Smooth muscle cell (in vitro differentiated cells): ENCODE data around the gene KMT2A. TPM values are rescaled to one million over a fixed set of nuclear protein-coding genes. Genes with fewer than 3 reads are reported as not detected.

Experiments used
- DNase-seq: peaks from one replicate; lab custom pipeline; 2025; ENCODE audit not compliant: unreplicated experiment; lab: John Stamatoyannopoulos, UW
- H2AFZ ChIP-seq: fragments of 200-600 bp; sonication (generic); 2 replicates; pipeline ENCODE4 v1.6.0; 2016; ENCODE audit warnings: antibody characterized with exemption, low read depth, mild to moderate bottlenecking
- H3F3A ChIP-seq: fragments of 200-600 bp; sonication (generic); 2 replicates; pipeline ENCODE4 v1.6.0; 2017; ENCODE audit warnings: antibody characterized with exemption, low read depth
- H3K27ac ChIP-seq: fragments of 200-600 bp; sonication (generic); 2 replicates; pipeline ENCODE4 v1.5.1; 2016; ENCODE audit warnings: low read depth, mild to moderate bottlenecking
- H3K27me3 ChIP-seq: fragments of 200-600 bp; sonication (generic); 2 replicates; pipeline ENCODE4 v1.6.1; 2016; ENCODE audit warnings: low read depth, mild to moderate bottlenecking
- H3K36me3 ChIP-seq: fragments of 200-600 bp; sonication (generic); 2 replicates; pipeline ENCODE4 v1.5.1; 2016; ENCODE audit warnings: low read depth
- H3K4me1 ChIP-seq: fragments of 200-600 bp; sonication (generic); 2 replicates; pipeline ENCODE4 v1.5.1; 2016; ENCODE audit warnings: low read depth
- H3K4me2 ChIP-seq: fragments of 200-600 bp; sonication (generic); 2 replicates; pipeline ENCODE4 v1.6.0; 2016; ENCODE audit warnings: mild to moderate bottlenecking
- H3K4me3 ChIP-seq: fragments of 200-600 bp; sonication (generic); 2 replicates; pipeline ENCODE4 v1.5.1; 2016; ENCODE audit warnings: mild to moderate bottlenecking
- H3K79me2 ChIP-seq: fragments of 200-600 bp; sonication (generic); 2 replicates; pipeline ENCODE4 v1.6.0; 2016; ENCODE audit warnings: low read depth, mild to moderate bottlenecking
- H3K9ac ChIP-seq: fragments of 200-600 bp; sonication (generic); 2 replicates; pipeline ENCODE4 v1.6.0; 2016; ENCODE audit warnings: low read depth
- H3K9me3 ChIP-seq: fragments of 200-600 bp; sonication (generic); replicated peaks from 2 replicates; pipeline ENCODE4 v1.5.1; 2016; ENCODE audit warnings: low read depth
- H4K20me1 ChIP-seq: fragments of 200-600 bp; sonication (generic); 2 replicates; pipeline ENCODE4 v1.6.0; 2016; ENCODE audit warnings: low read depth
- WGBS: methylation state at CpG from one replicate; pipeline ENCODE4 v1.1.7; 2016; ENCODE audit warnings: low lambda C conversion rate; 5-methylcytosine and 5-hydroxymethylcytosine counted together
- polyA plus RNA-seq: library from polyadenylated mRNA; unstranded; fragments of >200 nt; fragmentation: Nextera tagmentation; extraction: Ambion mirVana; gene quantifications from 2 replicates; pipeline ENCODE4 v1.2.1, GENCODE V29; 2016
- total RNA-seq: library from RNA; depleted of rRNA; stranded (reverse); fragments of >200 nt; gene quantifications from 2 replicates; pipeline ENCODE4 v1.2.3, GENCODE V29; 2014
- TF ChIP-seq, protein P1 (sequence below): fragments of 200-600 bp; sonication (generic); IDR thresholded peaks from 2 replicates; pipeline ENCODE4 v1.5.1; 2017; ENCODE audit warnings: borderline replicate concordance, mild to moderate bottlenecking, antibody characterized with exemption; ENCODE audit not compliant: insufficient read depth, poor library complexity, severe bottlenecking

The KMT2A gene
- total and polyA plus RNA-seq, 2 experiments from 2014 or later: 15.5 to 27.8 TPM

DNA sequence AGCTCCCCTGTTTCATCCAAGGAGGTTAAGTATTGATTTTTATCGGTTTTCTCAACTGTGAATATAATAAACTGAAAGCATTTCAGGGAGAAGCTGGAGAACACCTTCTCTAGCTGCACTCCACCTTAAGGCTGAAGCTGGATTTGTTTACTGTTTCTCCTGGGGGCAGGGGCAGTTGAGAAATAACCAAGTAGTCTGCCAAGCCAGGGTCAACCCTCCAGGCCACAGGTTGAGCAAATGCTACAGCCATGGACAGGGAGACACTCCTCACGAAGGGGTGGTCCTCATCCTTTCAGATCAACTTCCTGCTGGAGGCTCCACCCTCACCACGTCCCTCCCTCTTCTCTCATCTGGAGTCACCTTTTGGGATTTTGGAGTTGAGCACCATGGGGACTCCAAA lies 90.8 kb downstream of the KMT2A start, which contains the start of gene TTC36:
TTC36 (plus strand) TSS at position 366 of the 400 bp plus-strand sequence; CDS start at position 387, 21 bp downstream.
- H3K4me3 ChIP-seq: no peak within 1 kb of the TSS
- TF ChIP-seq, protein P1, sequence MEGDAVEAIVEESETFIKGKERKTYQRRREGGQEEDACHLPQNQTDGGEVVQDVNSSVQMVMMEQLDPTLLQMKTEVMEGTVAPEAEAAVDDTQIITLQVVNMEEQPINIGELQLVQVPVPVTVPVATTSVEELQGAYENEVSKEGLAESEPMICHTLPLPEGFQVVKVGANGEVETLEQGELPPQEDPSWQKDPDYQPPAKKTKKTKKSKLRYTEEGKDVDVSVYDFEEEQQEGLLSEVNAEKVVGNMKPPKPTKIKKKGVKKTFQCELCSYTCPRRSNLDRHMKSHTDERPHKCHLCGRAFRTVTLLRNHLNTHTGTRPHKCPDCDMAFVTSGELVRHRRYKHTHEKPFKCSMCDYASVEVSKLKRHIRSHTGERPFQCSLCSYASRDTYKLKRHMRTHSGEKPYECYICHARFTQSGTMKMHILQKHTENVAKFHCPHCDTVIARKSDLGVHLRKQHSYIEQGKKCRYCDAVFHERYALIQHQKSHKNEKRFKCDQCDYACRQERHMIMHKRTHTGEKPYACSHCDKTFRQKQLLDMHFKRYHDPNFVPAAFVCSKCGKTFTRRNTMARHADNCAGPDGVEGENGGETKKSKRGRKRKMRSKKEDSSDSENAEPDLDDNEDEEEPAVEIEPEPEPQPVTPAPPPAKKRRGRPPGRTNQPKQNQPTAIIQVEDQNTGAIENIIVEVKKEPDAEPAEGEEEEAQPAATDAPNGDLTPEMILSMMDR: no peak
- WGBS: 82% methylated on average over 3 of the region's 3 CpGs
- H3K9ac ChIP-seq: no peak within 1 kb of the TSS
- no peak within 1 kb of the TSS for H3K4me2 ChIP-seq
- H4K20me1 ChIP-seq: no peaks in the 10 kb centered on the region
- H3K36me3 ChIP-seq: no peaks in the 10 kb centered on the region
- H3K27ac ChIP-seq: no peak within 1 kb of the TSS
- DNase-seq: no peak
- H3K4me1 ChIP-seq: peaks cover 7% of the 10 kb centered on the region
- H3K27me3 ChIP-seq: no peaks in the 10 kb centered on the region
- no peak within 1 kb of the TSS for H2AFZ ChIP-seq
- peaks cover 6% of the 10 kb centered on the region for H3F3A ChIP-seq
- H3K9me3 ChIP-seq: no peaks in the 10 kb centered on the region
- no peaks in the 10 kb centered on the region for H3K79me2 ChIP-seq

DNA sequence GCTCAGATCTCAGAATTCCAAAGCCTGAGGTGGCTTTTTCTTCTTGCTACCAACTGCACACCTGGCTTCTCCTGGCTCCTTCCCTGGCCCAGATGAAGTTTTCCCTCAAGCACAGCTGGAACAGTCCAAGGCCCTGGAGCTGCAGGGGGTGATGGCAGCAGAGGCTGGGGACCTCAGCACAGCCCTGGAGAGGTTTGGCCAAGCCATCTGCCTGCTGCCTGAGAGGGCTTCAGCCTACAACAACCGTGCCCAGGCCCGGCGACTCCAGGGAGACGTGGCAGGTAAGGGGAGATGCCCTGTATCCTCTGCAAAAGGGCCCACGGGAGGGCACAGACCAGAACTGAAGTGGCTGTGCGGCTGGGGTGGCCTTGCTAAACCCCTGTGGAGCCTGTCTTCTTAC lies 92.2 kb downstream of the KMT2A start:
- TF ChIP-seq, protein P1: no peak
- no peak overlapping the region for H3K4me2 ChIP-seq
- H4K20me1 ChIP-seq: no peaks in the 10 kb centered on the region
- DNase-seq: no peak
- H3K4me1 ChIP-seq: peaks cover 7% of the 10 kb centered on the region
- no peak overlapping the region for H2AFZ ChIP-seq
- H3K4me3 ChIP-seq: no peak overlapping the region
- no peaks in the 10 kb centered on the region for H3K36me3 ChIP-seq
- WGBS: 98% methylated on average over 6 of the region's 6 CpGs
- H3K27me3 ChIP-seq: no peaks in the 10 kb centered on the region
- no peak overlapping the region for H3K27ac ChIP-seq
- H3F3A ChIP-seq: no peaks in the 10 kb centered on the region
- no peaks in the 10 kb centered on the region for H3K9me3 ChIP-seq
- no peak overlapping the region for H3K9ac ChIP-seq
- no peaks in the 10 kb centered on the region for H3K79me2 ChIP-seq

DNA sequence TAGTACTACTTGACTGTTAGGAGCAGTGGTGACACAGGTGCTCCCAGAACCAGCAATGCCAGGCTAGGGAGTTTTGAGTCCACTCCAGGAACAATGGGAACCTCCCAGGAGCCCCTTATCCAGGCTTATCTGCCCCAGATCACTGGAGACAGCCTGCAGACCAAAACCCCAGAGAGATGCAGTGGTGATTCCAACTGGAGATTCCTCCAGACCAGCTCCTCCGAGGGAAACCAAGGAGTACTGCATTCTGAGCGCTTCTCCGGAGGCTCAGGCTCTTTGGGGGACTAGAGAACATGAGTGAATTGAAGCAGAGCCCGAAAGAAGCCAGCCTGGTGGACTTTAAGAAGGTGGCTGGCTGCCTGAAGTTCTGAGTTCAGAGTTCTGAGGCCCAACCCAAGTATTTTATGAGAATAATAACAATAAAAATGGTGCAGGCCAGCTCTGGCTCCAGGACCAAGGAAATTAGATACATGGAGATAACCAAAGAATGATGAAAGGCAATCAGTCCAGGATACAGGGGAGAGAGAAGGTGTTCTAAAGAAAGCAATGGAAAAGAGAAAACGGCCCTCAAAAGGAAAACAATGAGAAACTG lies 93.4 kb downstream of the KMT2A start:
- no peaks in the 10 kb centered on the region for H3K36me3 ChIP-seq
- 78% methylated on average over 5 of the region's 5 CpGs for WGBS
- H3K4me2 ChIP-seq: peak overlapping the region; percentile 95
- H3F3A ChIP-seq: no peaks in the 10 kb centered on the region
- TF ChIP-seq, protein P1: no peak
- H3K27ac ChIP-seq: no peak overlapping the region
- peaks cover 7% of the 10 kb centered on the region for H3K4me1 ChIP-seq
- H3K9ac ChIP-seq: no peak overlapping the region
- H3K4me3 ChIP-seq: peak overlapping the region; percentile 68
- H3K27me3 ChIP-seq: no peaks in the 10 kb centered on the region
- H3K79me2 ChIP-seq: no peaks in the 10 kb centered on the region
- no peak for DNase-seq
- H3K9me3 ChIP-seq: no peaks in the 10 kb centered on the region
- H4K20me1 ChIP-seq: no peaks in the 10 kb centered on the region
- H2AFZ ChIP-seq: no peak overlapping the region

DNA sequence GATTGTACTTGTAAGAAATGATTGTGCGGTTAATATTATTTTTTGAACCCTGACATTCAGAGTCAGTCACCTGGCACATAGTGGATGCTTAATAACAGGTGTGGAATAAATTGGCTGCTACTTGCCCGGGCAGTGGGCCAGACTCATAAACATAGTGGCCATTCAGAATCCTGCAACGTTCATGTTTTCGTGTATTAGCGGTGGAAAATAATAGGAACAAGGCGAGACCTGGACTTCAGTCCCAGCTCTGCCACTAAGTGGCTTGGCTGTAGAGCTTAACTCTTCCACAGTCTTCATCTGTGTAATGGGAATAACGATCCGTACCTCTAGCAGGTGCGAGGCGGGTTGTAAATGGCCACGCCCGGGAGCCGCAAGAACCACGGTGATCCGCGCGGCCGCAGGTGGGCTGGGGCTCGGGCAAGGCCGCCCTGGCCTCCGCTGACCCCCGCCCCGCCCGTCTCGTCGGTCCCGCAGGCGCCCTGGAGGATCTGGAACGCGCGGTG lies 93.9 kb downstream of the KMT2A start:
- Histone ChIP-seq H3K4me3 (peak overlapping the region; percentile 68), H2AFZ (no peak overlapping the region), H3K27ac (no peak overlapping the region), H3K9me3 (no peaks in the 10 kb centered on the region), H3K79me2 (no peaks in the 10 kb centered on the region), H3K4me1 (peaks cover 7% of the 10 kb centered on the region), H4K20me1 (no peaks in the 10 kb centered on the region), H3K9ac (peak overlapping the region; percentile 49), H3K4me2 (peak overlapping the region; percentile 95), H3K27me3 (no peaks in the 10 kb centered on the region), H3K36me3 (no peaks in the 10 kb centered on the region), H3F3A (no peaks in the 10 kb centered on the region)
- DNase-seq: no peak
- TF ChIP-seq, protein P1: no peak
- 8% methylated on average over 31 of the region's 31 CpGs for WGBS
